Measurements from ENCODE around the gene L3MBTL4.

DNA sequence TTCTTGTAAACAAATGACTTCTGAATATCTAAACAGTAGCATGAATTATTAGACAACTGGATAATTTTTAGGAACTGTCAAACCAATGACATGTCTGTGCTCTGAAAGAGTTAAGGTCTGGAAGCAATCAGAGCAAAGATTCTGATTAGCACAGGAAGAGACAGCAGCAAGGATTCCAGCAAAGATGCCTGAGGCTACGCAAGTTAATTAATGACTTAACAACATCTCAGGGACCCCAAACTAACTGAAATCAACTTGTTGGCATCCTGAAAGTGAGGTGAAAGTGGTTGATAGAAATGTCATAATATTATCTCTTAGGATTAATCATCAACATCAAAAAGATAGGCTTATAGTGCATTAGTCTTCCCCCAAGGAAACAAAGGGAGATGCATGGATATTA is 396.0 kb downstream of the L3MBTL4 start:
- TF ChIP-seq, protein P1, sequence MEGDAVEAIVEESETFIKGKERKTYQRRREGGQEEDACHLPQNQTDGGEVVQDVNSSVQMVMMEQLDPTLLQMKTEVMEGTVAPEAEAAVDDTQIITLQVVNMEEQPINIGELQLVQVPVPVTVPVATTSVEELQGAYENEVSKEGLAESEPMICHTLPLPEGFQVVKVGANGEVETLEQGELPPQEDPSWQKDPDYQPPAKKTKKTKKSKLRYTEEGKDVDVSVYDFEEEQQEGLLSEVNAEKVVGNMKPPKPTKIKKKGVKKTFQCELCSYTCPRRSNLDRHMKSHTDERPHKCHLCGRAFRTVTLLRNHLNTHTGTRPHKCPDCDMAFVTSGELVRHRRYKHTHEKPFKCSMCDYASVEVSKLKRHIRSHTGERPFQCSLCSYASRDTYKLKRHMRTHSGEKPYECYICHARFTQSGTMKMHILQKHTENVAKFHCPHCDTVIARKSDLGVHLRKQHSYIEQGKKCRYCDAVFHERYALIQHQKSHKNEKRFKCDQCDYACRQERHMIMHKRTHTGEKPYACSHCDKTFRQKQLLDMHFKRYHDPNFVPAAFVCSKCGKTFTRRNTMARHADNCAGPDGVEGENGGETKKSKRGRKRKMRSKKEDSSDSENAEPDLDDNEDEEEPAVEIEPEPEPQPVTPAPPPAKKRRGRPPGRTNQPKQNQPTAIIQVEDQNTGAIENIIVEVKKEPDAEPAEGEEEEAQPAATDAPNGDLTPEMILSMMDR (IDR thresholded peaks at IDR 0.05; ENCODE audit: poor library complexity), result no peak
- TF ChIP-seq EZH2 (IDR thresholded peaks at IDR 0.05; ENCODE audit: borderline replicate concordance) (no peak), EZH2phosphoT487 (IDR thresholded peaks at IDR 0.05; ENCODE audit: low read depth, severe bottlenecking, unreplicated experiment) (no peak)

Measured in hepatocyte (in vitro differentiated cells).